HG03025 (cell line): ENCODE results near the gene SMAP2.
"Not testable (repeated sequence)": the region's sequence is repeated elsewhere in the genome, so short reads cannot be mapped to it uniquely, and the experiment has no call there.

Source experiments
- ATAC-seq: cut with Tn5 transposase; IDR thresholded peaks from one replicate; pipeline ENCODE4 v1.9.1; 2021; ENCODE audit warnings: mild to moderate bottlenecking, moderate library complexity; ENCODE audit not compliant: unreplicated experiment, low FRiP score

Gene SMAP2

GRCh38 chr1:40371707-40372258, 1.7 kb upstream of the SMAP2 start:
- no peak for ATAC-seq

GRCh38 chr1:40372658-40373322, 737 bp upstream of the SMAP2 start:
- ATAC-seq = no peak

- no peak for ATAC-seq
Measured at GRCh38 chr1:40377512-40377911, 4.0 kb downstream of the SMAP2 start.

GRCh38 chr1:40379785-40380452, 6.4 kb downstream of the SMAP2 start:
- no peak for ATAC-seq

- no peak for ATAC-seq
Measured at GRCh38 chr1:40380817-40381216, 7.3 kb downstream of the SMAP2 start.

DNA sequence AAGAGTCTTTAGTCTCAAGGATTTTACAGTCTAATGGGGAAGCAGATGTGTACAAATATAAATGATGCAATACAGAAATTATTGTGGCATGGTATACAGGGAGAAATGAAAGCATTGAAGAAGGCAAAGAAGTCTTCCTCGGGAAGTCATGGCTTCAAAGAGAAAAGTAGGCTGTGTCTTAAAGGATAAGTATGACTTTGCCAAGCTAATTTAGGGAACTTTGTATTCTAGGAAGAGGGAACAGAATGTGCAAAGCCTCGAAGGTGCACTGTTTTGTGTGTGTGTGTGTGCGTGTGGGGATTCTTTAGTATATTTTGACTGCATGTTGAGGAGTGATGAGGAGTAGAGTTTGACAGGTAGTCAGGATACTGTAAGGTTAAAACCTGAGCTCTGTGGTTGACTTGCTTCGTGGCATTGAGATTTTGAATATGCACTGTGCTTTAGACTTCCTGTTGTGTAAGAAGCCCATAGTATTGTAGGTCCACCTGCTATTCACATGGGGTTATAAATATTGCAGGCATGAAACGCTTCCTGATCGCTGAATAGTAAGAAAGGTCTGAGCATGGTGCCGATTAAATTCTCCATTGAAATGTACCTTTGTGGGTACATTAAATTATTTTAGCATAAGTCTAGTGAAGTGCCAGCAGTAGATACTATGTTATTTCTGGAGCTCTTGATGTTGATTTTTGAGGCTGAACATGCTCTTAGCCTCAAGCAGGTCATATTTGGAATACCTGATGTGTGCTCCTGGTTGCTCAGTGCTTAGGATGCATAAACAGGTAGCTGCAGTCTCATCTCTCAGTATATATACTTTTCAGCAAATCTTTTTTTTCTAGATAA, 8.0 kb downstream of the SMAP2 start:
- ATAC-seq = no peak

- ATAC-seq = no peak
Measured at GRCh38 chr1:40382108-40382460, 8.6 kb downstream of the SMAP2 start.

- no peak for ATAC-seq
Measured at GRCh38 chr1:40382601-40383000, 9.1 kb downstream of the SMAP2 start.

GRCh38 chr1:40383095-40383487, 9.6 kb downstream of the SMAP2 start:
- ATAC-seq = no peak

DNA sequence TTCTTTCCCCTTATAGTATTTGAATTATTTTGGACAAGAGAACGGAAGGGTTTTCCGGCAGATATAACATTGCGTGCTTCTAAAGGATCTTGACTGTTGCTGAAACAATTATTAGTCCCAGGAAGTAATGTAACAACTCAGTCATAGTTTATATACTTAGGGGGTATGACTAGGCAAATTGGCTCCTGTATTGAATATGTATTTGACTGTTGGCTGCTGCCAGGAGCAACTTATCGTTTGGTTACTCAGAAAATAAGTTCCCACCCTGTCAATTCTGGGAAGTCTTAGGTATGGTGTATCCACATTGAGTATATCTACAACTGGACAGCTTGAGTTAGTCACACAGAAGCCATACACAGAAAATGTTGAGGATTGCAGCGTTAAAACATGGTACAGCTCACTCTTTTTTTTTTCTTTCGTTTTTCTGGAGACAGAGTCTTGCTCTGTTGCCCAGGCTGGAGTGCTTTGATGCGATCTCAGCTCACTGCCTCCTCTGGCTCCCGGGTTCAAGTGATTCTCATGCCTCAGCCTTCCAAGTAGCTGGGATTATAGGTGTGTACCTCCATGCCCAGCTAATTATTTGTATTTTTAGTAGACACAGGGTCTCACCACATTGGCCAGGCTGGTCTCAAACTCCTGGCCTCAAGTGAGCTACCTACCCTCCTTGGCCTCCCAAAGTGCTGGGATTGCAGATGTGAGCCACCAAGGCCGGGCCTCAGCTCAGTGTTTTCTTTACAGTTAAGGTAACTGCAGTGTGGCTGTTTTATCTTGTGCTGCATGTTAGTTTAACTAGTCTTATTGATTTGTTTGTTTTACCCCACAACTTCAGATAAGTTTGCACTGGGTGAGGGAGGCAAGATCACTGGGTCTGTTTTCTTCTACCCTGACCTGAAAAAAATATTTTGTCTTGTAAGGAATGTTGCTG, 10.2 kb downstream of the SMAP2 start:
- ATAC-seq = no peak

DNA sequence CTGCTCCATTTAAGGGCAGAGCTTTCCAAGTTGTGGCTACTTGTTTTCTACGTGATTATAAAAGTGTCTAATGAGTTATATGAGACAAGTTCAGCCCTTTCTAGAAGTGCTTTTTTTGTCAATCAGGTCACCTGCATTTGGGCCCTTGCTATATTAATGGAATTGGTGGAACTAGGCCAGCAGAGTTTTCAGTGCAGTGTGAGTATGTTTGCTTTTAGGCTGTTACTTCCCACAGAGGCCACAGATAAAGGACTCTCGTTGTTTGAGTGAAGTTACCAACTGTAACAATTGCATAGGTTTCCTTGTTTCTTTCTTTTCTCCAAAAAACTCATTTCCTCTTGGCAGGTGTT, 10.9 kb downstream of the SMAP2 start:
- ATAC-seq = no peak

- no peak for ATAC-seq
Measured at GRCh38 chr1:40384887-40385286, 11.4 kb downstream of the SMAP2 start.

- no peak for ATAC-seq
Measured at GRCh38 chr1:40385437-40386358, 12.2 kb downstream of the SMAP2 start.

- no peak for ATAC-seq
Measured at GRCh38 chr1:40386359-40386723, 12.8 kb downstream of the SMAP2 start.

- no peak for ATAC-seq
Measured at GRCh38 chr1:40386796-40387195, 13.3 kb downstream of the SMAP2 start.

DNA sequence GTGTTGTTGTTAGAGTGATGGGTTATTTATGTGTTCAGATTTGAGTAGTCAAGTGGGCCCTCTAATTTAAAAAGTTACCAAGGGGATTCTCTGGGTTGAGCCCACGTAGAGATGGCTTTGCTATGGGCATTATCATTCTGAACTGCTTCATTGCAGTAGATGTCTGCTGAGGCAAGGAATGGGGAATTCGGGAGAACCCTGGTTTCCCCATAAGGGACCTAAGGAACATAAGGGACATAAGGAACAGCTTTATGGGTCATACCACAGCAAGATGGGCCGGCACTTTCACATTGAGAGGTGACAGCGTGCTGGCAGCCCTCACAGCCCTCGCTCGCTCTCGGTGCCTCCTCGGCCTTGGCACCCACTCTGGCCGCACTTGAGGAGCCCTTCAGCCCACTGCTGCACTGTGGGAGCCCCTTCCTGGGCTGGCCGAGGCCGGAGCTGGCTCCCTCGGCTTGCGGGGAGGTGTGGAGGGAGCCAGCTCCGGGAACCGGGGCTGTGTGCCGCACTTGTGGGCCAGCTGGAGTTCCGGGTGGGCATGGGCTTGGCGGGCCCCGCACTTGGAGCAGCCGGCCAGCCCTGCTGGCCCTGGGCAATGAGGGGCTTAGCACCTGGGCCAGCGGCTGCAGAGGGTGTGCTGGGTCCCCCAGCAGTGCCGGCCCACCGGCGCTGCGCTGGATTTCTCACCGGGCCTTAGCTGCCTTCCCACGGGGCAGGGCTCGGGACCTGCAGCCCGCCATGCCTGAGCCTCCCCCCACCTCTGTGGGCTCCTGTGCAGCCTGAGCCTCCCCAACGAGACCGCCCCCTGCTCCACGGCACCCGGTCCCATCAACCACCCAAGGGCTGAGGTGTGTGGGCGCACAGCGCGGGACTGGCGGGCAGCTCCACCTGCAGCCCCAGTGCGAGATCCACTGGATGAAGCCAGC, 14.1 kb downstream of the SMAP2 start:
- ATAC-seq = not testable (repeated sequence)

- ATAC-seq = not testable (repeated sequence)
Measured at GRCh38 chr1:40388456-40389321, 15.2 kb downstream of the SMAP2 start.
